HEK293T (cell line): ENCODE measurements around the gene MRPL43.

Source experiments
- FOXA1 ChIP-seq: fragments of 450-650 bp; IDR thresholded peaks from 2 replicates; pipeline ENCODE4 v1.6.1; 2016; ENCODE audit warnings: mild to moderate bottlenecking
- SUZ12 ChIP-seq: fragments of 450-650 bp; IDR thresholded peaks from 2 replicates; pipeline ENCODE4 v1.6.1; 2016; ENCODE audit warnings: mild to moderate bottlenecking

DNA sequence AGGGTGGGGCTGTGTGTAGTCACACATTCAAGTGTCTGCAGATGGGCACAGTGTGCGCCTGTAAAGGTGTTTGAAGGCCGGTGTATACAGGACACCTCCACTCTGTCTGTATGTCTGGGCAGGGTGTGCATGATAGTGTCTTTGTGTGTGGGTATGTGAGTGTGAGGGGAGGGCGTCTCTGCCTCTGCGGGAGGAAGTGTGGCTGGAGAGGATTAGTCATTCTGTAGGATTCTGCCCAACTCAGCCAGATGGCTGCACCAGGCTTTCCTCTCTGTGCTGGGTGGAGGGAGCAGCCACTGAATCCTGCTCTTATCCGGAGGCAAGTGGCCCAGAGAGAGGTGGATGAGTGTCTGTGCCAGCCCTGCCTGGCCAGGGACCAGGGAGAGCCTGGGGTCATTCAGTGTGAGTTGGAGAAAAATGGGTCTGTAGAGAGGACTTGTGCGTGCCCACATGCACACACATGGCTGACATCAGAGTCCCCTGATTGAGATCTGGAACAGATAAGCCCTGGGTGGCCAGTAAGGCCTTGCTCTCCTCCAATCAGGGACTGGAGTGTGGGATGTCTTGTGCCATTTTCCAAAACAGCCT, 45.4 kb upstream of the MRPL43 start:
- no peak for TF ChIP-seq SUZ12
- no peak for TF ChIP-seq FOXA1
